GM19324 (cell line): ENCODE results near the gene EPHA10.

Experiments
- ATAC-seq: cut with Tn5 transposase; IDR thresholded peaks from one replicate; pipeline ENCODE4 v1.9.1; 2021; ENCODE audit warnings: mild to moderate bottlenecking, moderate library complexity; ENCODE audit not compliant: unreplicated experiment, low FRiP score

The EPHA10 gene

DNA sequence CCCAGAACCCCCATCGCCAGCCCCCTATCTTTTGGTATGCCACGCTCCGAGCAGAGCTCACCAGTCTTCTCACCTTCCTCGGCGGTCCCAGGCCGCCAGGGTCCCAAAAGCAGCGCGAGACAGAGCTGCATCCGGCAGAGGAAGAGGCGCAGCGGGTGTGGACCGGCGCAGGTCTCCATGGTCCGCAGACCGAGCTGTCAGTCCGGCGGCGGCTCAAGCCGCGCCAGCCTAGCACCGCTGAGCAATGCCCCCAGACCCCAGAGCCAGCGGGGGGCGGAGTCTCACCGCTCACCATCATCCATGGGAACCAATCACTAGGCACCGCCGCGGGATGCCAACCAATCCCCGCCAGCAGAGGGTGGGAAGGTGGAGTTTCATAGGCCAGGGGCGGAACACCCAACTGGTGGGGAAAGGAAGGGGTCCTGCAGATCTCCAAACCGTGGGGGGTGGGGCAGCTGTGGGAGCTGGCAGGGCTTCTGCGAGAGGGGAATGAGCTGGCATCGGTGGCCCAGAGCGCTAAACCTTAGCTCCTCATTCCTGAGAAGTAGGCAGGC, at the start of gene EPHA10:
Gene EPHA10 (minus strand): TSS at position 233 of the 554 bp plus-strand sequence. CDS start 54 bp downstream, at position 179.
- ATAC-seq, result no peak

DNA sequence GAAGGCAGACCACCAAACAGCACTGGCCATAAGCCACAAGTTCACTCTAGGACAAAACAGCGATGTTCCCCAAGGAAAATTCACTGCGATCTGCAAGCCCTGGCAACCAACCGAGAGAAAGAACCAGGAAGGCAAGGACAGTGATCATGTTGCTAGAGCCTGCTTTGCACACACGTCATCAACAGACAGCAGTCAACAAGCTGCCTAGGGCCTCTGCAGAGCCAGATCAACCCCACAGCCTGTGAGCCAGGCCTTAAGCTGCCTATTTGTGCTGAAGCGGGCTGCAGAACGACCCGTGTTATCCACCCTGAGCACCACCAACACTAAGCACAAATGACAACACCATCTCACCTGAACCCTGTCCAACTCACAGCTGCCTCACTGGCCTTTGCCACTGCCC, 49.3 kb upstream of the EPHA10 start:
- ATAC-seq, result no peak

DNA sequence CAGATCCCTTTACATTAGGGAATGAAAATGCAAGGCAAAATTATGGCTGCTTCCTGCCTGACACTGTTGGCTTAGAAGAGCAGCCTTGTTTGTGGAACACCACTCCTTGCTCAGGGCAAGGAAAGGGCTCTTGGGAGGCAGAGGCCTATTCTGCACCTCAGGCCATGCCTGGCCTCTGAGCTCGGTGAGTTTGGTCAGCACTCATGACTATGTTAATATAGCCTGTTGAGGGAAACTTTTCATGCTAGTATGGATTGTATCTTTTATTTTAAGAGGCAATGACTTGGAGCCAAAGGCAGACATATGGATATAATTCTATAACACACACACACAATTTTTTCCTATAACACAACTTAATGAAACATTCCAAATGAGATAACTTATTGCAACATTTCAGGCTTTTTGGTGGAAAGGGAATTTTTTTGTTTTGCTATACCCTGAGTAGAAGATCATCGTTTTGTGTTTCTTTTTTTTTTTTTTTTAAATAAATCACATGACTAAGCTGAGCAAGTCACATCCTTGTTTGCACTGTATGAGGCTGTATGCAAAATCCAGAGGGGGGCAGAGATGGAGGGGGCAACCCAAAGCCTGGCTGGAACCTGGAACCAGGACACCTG, 48.7 kb upstream of the EPHA10 start:
- no peak for ATAC-seq

DNA sequence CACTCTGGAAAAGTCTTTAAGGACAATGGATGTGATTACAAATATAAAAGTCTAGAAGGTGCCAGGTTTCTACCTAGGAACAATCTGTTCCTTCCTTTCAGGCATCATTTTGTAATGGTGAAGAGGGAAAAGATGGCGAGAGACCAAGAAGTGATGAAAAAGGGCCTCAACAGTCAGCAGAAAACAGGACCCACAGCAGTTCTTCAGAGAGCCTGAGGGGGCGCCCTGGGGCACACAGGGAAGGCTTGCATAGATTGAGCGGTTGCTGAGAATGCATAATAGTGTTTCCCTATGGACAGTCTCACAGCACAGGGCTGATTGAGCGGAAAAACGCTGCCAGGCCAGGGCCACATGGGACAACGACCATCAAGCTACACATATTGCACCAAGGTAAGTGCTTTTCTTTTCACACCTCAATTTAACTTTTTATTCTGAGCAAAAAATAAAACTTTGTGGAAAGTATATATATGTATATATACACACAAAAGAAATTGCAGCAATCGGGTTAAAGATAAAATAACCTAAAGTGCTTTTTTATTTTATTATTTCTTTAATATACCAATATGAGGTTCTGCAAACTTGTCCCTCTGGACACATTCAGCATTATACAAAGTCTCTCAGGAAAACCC, 46.2 kb upstream of the EPHA10 start:
- ATAC-seq, result no peak

DNA sequence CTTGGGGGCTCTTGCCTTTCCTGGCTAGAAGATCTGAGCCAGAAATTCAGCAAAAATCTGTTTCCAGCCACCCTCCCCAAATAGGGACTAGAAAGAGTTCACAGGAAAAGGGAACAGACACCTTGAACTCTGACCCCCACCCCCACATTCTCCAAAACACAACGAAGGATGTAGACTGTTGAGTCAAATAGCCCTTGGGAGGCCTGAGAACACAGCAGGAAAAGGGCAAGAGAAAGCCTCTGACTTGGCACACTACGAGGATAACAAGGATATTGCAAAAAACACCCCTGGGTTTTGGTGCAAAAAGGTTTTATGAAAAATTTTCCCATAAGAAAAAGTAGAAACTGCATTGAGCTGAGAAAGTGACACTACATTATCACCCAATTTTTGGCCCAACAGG, 45.0 kb upstream of the EPHA10 start:
- no peak for ATAC-seq

DNA sequence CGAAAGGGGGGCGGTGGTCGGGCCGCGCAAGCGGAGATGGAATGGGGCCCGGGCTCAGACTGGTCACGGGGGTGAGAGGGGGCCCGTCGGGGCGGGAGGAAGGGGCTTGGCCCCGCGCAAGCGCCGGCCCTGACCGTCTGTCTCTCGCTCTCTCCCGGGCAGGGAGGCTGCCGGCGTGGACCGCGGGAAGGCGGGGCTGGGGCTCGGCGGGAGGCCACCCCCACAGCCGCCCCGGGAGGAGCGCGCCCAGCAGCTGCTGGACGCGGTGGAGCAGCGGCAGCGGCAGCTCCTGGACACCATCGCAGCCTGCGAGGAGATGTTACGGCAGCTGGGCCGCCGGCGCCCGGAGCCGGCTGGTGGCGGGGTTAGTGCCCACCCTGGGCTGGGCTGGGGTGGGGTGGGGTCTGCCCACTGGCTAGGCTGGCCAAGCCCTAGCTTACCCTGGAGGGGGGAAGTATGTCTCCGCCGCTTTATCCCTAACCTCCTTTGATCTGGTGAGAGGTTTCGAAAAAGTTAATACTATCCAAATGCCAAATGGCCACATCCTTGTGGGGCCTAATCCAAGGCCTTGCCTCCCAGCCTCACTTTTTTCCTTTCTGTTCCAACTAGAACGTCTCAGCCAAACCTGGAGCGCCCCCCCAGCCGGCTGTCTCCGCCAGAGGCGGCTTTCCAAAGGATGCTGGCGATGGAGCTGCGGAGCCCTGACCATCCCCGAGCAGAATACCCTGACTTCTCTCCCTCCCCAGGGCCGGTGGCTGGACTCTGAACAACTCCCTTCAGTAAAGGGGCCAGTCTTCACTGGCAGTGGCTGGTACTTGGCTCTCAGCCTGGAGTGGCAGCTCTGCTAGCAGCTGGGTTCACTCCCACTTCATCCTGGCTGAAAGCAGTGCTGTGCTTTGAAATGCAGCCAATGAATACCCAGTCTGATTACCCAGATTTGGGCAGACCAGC, 43.7 kb upstream of the EPHA10 start:
- ATAC-seq, result peak; percentile 43

DNA sequence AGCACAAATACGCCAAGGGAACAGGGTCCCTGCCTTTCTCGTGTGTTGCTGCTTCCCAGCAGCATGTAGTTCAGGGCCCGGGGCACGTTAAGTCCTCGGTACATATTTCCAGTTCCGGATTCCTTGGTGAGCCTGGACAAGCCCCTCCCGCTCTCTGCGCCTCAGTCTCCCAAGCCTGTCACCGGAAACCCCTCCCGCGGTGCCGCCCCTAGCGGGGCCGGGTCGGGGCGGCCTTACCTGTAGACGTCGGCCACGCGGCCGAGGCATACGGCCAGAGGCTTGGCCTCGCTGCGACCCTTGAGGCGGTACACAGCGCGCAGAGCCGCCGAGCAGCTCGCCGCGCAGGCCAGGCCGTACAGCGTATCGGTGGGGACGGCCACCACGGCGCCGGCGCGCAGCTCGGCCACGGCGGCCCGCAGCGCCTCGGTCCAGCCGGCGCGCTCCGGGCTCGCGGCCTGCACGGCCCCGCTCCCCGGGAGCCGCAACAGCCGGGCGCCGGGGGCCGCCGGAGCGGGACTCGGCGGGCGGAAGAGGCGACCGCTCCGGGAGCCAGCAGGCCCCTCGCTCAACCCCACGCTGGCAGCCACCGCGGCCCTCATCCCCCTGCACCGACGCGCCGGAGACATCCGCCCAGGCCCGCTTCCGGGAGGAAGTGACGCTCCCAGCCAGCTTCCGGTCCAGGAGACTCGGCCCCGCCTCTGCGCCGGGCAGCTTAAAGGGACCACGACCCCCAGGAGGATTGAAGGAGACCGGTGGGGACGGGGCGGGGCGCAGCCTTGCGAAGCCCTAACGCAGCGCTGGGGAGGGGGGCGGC, 42.8 kb upstream of the EPHA10 start, which contains the start of the genes C1orf122 and YRDC:
Gene C1orf122 (plus strand): TSS at position 236 of the 814 bp plus-strand sequence. CDS start 615 bp downstream, outside the sequence.
Gene YRDC (minus strand): TSS at position 654 of the 814 bp plus-strand sequence. CDS start 28 bp downstream, at position 626.
- peak; percentile 92 for ATAC-seq

DNA sequence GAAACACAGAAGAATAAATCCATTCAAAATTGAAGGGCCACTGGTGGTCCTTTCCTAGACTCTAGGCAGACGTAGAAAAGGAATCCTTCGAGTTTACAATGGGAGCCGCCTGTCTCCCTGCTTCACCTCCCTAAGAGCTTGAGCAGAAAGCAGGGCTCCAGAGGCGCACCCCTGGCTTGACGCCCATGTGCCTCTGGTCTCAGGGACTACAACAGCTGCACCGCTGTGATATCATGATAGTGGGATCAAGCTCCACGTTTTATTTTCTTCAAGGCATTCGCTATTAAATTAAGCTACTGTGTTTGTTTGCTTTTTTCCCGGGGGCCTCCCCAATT, 42.3 kb upstream of the EPHA10 start:
- no peak for ATAC-seq

DNA sequence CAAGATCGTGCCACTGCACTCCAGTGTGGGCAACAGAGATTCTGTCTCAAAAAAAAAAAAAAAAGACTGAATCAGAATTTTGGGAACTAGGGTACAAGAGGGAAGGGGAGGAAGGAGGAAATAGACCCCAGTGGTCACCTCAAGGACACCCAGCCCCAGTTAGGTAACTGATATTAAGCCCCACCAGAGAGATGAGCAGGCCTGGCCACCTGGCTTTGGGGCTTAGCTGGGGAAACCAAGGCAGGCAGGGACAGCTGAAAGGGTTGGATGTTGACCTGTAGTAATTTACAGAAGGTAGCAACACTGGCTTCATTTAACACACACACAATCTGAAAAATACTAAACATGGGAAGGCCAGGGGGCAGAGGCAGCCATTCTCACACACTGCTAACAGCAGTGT, 37.5 kb upstream of the EPHA10 start:
- ATAC-seq, result no peak

DNA sequence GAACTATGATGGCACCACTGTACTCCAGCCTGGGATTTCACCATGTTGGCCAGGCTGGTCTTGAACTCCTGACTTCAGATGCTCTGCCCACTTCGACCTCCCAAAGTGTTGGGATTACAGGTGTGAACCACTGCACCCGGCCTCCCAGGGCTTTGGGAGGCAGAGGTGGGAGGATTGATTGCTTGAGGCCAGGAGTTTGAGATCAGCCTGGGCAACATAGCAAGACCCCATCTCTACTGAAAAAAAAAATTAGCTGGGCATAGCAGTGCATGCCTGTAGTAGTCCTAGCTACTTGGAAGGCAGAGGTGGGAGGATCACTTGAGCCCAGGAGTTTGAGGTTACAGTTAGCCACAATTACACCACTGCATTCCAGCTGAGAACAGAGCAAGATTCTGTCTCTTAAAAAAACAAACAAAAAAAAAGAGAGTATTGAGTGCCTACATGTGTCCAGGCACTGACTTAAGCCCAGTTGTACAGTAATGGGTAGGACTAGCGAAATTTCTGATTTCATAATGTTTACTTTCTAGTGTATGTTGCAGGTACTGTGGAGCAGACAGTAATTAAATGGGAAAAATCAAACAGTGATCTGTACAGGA, 32.9 kb upstream of the EPHA10 start:
- no peak for ATAC-seq

DNA sequence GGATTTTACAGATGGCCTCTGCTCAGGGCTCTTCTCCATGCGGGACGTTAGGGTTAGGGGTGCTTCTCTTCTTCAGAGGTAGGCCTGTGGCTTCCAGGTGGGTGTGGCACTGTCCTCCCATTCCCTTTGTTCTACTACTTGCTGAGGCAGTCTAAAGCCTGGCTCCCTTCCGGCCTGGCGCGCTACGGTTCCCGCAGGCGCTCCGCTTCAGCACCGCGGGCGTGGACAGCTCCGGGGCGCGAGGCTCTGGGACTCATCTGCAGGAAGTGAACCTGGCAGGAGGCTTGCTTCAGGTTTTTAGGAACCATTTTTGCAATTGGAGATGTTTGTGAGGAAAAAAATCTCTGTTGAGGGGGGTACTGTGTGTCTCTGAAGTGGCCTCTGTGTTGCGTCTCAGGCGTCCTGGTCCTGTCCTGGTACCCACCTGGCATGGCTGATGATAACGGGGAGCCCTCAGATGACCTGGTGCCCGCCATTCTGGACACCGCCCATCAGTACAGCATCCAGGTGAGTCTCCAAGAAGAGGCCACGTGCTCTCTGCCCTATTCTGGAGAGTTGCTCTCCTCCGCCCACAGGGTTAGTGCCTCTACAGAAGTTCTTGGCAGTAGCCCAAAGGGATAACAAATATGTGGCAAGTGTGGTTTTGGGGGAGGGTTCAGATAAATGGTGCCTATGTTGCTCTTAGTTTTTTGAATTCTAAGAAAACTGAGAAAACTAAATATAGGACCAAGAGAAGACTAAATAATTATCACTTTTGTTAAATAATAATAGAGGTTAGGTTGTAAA, 30.6 kb upstream of the EPHA10 start:
- ATAC-seq, result no peak

DNA sequence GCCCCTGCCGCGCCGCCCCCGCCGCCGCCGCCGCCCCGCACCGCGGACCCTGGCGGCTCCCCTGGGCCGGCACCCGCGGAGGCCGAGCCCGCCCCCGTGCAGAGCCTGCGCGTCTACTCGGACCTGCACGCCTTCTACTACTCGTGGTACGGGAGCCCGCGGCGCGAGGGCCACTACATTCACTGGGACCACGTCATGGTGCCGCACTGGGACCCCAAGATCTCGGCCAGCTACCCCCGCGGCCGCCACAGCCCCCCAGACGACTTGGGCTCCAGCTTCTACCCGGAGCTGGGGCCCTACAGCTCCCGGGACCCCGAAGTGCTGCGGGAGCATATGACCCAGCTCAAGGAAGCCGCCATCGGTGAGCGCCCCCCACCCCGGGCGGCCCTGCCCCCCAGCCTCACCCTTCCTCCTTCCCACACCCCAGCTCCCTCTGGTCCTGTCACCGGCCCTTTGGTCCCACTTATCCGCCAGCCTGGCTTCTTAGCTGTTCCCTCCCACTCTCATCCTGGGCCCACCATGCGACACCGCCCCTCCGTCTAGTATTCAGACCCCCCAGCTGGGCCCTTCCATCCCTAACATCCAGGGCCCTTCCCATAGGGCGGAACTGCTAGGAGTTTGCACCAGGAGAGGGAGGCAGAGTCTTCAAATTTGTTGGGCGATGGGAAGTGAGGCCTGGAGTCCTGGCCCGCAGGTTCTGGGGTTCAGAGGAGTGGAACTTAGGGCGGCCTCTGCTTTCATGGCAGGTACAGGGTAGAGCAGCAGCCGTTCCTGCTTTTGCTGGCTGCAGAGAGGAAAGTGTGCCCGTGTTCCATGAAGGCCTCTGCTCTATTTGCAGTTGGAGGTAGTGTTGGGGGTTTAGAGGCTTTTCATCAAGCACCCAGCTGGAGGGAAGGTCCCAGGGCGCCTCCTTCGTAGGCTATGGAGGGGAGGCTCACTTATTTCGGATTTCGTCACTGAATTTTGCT, 29.7 kb upstream of the EPHA10 start:
- ATAC-seq, result no peak

DNA sequence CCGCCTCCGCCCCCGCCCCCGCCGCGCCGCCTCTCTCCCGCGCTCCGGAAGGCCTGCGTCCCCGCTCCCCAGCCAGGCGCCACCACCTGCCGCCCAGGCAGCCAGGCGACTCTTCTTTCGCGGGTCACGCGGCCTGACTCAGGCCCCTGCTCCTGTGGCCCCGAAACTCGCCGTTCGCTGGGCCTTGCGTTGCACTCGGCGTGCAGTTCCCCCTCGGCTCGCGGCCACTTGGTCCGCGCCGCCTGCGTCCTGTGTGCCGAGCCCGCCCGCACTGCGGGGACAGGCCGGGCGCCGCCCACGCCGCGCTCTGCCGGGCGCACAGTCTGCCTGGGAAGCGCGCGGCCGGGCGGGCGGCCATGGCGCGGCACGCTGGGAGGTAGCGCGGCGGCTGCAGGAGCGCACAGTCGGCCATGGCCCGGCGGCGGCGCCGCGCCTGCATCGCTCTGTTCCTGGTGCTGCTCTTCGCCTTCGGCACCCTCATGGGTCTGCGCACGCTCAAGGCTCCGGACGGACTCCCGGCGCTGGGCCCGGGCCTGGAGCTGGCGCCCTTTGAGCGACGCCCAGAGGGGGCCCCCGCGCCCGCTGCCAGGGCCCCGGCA, 29.0 kb upstream of the EPHA10 start, which contains the start of gene MANEAL:
Gene MANEAL (plus strand): TSS at position 75 of the 599 bp plus-strand sequence. CDS start 336 bp downstream, at position 411.
- peak; percentile 53 for ATAC-seq

DNA sequence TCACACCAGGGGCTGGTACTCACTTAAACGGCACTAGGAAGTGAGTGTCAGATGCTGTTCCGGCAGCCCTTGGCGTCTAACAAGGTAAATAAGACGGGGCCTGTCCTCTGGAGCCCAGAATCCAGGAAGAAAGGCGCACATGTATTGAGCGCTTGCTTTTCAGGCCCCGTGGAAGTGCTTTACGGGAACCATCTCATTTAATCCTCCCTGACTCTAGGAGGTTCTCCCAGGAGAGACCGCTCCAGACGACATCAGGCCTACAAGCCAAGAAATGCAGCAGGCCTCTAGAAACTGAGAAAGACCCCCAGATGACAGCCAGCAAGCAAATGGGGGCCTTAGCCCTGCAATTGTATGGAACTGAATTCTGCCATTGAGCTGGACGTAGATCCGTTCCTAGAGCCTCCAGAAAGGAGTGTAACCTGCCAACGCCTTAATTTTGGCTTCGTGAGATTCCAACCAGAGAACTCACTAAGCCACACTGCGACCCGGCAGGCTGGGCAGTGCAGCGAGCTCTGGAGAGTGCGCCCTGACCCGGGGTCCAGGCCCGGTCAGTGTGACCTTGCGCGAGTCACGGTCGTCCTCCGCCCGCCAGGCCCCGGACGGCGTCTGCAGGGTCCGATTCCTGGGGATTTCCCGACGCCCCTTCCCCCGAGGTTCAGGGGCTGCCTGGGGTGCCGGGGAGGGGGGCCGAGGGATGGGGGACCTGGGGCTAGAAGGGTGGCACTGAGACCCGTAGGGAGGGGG, 28.2 kb upstream of the EPHA10 start:
- no peak for ATAC-seq

DNA sequence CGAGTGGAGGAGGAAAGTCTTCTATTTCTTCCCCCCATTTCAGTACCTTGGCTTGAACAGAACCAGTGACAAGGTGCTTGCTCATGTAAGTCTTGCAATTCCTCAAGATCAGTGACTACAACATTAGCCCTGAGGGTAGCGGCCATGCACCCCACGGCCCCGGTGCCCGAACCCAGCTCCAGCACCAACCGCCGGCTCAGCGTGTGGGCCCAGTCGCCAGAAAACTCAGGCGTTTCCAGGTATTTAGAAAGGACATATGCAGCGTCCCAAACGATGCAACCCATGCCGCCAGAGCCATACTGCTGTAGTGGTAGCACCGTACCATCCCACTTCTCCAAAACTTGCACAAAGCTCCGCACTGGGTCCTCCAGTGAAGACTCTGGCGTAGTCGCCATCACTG, 17.6 kb upstream of the EPHA10 start:
- no peak for ATAC-seq

DNA sequence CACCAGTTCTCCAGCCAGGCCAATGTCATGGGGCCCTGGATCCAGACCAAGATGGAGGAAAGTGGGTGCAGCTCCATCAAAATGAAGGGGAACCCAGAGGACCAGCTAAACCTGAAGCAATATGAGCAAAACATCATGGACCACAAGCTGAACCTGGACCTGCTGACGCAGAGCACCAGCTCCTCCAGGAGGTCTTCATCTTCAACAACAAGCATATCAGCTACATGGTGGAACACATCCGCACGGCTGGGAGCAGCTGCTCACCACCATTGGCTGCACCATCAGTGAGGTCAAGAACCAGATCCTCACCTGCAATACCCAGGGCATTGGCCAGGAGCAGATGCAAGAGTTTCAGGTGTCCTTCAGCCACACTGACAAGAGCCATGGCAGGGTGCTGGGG, 13.7 kb upstream of the EPHA10 start:
- no peak for ATAC-seq
